Skin of body (tissue), 2 donors: ENCODE measurements around the gene RHNO1. TPM values are rescaled to one million over a fixed set of nuclear protein-coding genes. Genes with fewer than 3 reads are reported as not detected.

Source experiments
- DNase-seq: peaks from one replicate; lab custom pipeline; 2025; lab: John Stamatoyannopoulos, UW
- total RNA-seq: library from RNA; depleted of rRNA; stranded (reverse); fragments of >200 nt; gene quantifications from one replicate; pipeline ENCODE4 v1.2.3, GENCODE V29; 2014

Gene RHNO1
- total RNA-seq, 1 donor from 2014 or later, result 15.7 TPM

DNA sequence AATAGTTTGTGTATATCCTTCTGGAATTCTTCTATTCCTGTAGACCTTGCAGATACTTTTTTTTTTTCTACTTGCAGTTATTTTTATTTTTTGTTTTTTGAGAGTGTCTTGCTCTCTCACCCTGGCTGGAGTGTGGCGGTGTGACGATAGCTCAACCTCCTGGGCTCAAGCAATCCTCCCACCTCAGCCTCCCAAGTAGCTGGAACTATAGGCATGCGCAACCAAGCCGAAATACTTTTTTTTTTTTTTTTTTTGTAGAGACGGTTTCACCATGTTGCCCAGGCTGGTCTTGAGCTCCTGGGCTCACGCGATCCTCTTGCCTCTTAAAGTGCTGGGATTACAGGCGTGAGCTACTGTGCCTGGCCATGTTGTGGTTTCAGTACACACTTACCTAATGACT, 23.6 kb downstream of the RHNO1 start:
- DNase-seq, result no peak

DNA sequence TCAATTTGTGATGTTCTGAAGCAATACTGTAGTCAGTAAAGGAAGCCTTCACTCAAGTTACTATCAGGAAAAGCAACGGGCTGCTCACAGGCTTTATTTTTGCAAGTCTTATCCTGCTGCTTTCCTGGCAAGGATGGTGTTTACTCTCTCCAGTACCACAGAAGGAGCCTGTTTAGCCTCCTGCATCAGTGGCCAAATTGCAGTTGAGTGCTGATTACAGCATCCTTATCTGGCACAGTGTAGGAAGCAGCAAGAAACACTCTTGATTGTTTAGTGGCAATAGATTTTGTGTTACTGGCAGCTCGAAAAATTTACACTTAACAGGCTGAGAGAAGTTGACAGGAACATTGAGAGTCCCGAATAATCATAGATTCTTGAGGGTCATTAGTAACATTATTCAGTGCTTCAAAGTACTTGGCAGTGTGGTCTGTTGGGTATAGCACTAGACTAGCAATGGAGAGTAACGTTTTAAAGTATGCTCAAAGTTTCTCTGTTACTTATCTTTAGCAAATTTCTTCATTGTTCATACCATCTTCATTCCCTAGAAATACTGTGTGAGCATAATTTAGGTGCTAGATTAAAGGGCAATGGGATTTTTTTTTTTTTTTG, 25.4 kb downstream of the RHNO1 start:
- no peak for DNase-seq

DNA sequence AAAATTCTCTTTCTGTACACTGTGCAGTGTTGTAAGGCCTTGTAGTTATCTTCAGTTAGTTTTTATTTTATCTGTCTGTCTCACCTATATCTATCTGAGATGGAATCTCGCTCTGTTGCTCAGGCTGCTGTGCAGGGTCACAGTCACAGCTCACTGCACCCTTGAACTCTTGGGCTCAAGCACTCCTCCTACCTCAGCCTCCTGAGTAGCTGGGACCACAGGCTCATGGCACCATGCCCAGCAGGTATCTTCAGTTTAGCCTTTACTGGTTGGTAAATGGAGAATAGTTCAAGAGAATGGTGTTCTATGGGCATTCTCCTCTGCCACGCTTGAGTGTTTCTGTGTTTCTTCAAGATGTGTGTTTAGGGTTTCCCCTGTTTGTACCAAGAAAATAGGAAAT, 27.2 kb downstream of the RHNO1 start:
- DNase-seq, result no peak

DNA sequence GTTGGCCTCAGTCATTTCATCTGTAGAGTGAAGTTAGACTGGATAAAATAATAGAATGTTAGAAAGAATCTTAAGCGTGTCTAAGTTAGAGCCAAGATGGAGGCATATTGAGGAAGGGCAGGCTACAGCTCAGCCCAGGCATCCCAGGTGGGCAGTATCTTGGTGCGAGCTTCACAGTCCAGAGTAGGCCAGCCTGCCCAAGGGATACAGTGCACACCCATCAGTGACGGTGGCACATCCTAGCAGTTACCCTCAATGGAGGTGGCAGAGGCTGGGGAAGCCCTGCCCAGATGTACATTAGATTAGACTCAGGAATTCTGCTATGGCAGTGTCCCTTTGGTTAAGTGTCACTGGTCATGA, 35.2 kb downstream of the RHNO1 start:
- DNase-seq, result no peak

DNA sequence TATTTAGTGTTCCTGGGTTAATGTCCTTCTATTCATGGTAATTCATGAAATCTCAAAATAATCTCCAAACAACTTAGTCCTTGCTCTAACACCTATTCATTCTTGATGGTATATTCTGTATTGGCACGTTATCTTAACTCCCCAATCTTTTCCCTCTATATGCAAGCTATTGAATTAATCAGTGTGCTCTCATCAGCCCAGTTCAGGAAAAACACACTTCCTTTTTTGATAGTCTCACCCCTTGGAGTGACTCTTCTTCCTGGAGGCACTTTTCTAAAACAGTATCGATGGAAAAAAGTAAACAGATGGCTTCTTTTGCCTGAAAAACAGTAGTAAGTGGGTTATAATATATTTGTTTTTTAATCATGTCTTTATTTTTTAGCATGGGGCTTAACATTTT, 42.2 kb downstream of the RHNO1 start:
- no peak for DNase-seq

DNA sequence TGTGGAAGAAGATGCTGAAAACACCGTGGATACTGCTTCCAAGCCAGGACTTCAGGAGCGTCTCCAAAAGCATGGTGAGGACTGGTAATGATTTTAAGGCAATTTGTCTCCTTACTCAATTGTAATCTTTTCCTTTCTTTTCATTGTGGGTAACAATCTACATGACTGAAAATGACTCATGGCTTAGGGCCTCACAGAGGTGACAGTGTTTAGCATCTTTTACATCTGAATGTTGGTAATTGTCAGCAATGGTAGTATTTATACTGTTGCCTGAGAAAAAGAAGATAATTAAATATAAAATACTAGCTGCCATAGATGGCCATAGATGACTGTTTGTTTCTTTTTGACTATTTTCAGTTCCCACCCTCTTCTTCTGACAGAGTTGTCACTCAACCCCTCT, 45.3 kb downstream of the RHNO1 start:
- DNase-seq, result no peak

DNA sequence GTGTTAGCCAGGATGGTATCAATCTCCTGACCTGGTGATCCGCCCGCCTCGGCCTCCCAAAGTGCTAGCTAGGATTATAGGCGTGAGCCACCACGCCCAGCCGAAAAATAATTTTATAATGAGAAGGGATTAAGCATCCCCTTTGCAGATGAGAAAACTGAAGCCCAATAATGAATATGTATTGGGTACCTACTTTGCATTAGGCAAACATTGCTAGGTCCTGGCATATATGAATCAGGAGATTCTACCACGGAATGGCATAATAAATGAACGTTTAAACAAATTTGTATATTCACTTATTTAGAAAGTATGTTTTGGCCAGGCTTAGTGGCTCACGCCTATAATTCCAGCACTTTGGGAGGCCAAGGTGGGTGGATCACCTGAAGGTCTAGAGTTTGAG, 46.0 kb downstream of the RHNO1 start:
- DNase-seq, result no peak

DNA sequence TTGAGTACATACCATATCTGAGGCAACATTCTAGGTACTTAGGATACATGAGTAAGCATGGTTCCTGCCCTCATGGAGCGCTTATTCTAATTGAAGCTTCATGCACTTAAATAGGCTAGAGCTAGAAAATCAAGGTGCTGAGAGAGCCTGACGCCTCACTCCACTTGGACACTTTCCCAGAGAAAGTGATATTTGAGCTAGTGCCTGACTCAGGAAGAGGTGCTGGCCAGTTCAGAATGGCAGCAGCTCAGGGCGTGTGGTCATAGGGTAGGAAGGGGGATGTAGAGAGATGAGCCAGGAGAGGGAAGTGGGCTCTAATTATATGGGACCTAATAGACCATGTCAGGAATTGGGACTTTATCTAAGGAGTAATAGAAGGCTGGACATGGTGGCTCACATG, 47.0 kb downstream of the RHNO1 start:
- DNase-seq, result no peak

DNA sequence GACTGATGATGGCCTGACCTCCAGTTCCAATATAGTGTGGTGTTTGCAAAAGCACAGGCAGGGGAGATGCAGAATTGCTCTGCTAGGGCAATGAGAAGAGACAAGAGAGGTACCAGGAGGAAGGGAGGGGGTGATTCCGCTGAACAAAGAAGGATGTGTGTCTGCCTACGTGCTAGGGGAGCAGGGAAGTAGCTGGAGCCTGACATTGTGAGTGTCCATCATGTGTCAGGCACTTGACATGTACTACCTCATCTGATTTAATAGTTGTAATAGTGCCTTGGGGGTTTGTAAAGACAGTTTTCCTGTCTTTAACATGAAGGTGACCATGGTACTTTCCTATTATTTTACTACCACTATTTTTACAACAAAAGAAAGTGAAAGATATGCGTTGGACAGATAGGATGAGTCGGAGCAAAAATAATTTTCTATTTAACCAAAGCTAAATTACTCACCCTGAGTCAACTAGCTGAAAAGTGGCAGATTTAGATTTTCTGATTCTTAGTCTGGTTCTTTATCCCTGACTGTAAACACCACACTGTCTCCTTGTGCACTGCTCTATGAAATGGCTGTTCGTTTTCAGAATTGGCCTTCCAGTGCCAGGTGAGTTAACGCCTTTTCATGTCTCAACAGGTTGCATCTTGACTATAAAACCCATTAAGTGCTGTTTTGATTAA, 48.4 kb downstream of the RHNO1 start:
- no peak for DNase-seq

DNA sequence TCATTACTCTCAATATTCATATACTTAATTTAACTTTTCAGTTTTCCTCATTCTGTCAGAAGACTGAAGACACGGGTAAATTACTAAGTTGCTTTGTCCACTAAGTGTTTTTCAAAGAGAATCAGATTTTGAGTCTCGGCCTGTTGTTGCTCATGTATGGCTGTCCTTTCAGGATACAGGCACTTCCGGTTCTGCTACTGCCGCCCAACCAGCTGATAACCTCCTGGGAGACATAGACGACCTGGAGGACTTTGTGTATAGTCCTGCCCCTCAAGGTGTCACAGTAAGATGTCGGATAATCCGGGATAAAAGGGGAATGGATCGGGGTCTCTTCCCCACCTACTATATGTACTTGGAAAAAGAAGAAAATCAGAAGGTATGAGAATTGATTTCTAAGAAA, 53.8 kb downstream of the RHNO1 start:
- no peak for DNase-seq

DNA sequence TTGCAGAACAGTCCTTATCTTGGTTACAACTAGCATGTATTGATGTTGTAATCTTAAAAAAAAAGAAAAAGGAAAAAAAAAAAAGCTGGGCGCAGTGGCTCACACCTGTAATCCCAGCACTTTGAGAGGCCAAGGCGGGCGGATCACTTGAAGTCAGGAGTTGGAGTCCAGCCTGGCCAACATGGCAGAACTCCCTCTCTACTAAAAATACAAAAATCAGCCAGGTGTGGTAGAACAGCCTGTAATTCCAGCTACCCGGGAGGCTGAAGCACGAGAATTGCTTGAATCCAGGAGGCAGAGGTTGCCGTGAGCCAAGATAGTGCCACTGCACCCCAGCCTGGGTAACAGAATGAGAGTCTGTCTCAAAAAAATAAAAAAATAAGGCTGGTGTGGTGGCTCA, 56.6 kb downstream of the RHNO1 start:
- DNase-seq, result no peak

DNA sequence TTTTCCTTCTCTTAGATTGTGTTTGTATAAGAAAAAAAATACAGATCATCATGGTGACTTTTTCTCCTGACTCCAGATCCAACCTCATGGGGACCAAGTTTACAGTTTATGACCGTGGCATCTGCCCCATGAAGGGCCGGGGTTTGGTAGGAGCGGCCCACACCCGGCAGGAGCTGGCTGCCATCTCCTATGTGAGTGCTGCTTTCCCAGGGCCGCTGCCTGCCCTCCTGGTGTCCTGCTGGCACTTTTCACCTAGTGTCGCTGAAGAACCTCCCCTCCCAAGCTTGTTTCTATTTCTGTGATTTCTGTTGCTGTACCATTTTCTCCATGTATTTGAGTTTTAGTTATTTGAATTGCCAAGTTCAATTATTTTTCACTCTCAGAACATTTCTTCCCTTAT, 57.3 kb downstream of the RHNO1 start:
- DNase-seq, result no peak

DNA sequence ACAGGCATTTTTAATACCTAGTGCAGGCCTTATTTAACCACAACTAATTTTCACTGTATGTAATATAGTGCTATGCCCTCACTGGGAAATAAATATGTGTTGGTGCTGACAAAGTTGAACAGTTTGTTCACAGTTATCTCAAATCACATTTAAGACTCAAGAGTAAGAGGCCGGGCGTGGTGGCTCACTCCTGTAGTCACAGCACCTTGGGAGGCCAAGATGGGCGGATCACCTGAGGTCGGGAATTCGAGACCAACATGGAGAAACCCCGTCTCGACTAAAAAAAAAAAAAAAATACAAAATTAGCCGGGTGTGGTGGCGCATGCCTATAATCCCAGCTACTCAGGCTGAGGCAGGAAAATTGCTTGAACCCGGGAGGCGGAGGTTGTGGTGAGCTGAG, 59.3 kb downstream of the RHNO1 start:
- DNase-seq, result no peak

DNA sequence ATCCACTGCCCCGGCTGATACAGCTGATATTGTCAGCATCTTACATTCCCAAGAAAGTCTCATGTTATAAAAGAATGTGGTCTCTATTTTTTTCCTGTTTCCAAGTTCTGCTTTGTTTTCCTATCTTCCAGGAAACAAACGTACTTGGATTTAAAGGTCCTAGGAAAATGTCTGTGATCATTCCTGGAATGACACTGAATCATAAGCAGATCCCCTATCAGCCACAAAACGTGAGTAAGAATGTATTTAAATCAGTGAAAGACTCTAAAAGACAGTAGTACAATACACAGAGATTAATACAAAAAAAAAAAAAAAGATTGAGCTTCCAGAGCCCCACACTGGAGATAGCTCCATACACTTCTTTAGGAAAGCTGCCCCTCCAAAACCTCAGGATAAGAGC, 60.5 kb downstream of the RHNO1 start:
- no peak for DNase-seq

Other genes starting within 250 kb of the RHNO1 start
- gene FKBP4, start 82.3 kb upstream of the RHNO1 start, total RNA-seq, result 38.5 TPM
- 21.1 TPM for gene ITFG2, start 64.6 kb upstream of the RHNO1 start, total RNA-seq
- 0.79 TPM for gene NRIP2, start 42.2 kb upstream of the RHNO1 start, total RNA-seq
- not detected for gene TEX52, start 20.2 kb upstream of the RHNO1 start, total RNA-seq
- gene FOXM1, start within 50 bp of the RHNO1 start, total RNA-seq, result 5.8 TPM
- gene TULP3, start 13.7 kb downstream of the RHNO1 start, total RNA-seq, result 17.6 TPM
- 5.2 TPM for gene TEAD4, start 82.2 kb downstream of the RHNO1 start, total RNA-seq
- 34.3 TPM for gene TSPAN9, start 200.2 kb downstream of the RHNO1 start, total RNA-seq